OCI-LY7 (cell line): Measurements from ENCODE around the gene SIGLEC1. TPM values are rescaled to one million over a fixed set of nuclear protein-coding genes. Genes with fewer than 3 reads are reported as not detected.

Source experiments
- BruUV-seq: library from RNA; stranded (reverse); fragments of 400-500 nt; replicated peaks from 2 replicates; lab custom pipeline; 2021; lab: Mats Ljungman, UMichigan
- CTCF ChIA-PET: fragments of 300-600 bp; sonication (Branson Sonifier 250); formaldehyde crosslinking; loops from one replicate; lab custom pipeline; 2022; ENCODE audit warnings: antibody characterized with exemption; ENCODE audit not compliant: unreplicated experiment; lab: Charles Lee
- POLR2A ChIA-PET: fragments of 300-600 bp; sonication (Branson Sonifier 250); formaldehyde crosslinking; loops from one replicate; lab custom pipeline; 2022; ENCODE audit warnings: antibody characterized with exemption; lab: Charles Lee
- DNase-seq: peaks from one replicate; pipeline ENCODE4 v3.0.0-alpha.2; 2015; ENCODE audit warnings: low spot score
- H2AFZ ChIP-seq: fragments of 200-600 bp; sonication (generic), shearing (Covaris generic); 2 replicates; pipeline ENCODE4 v1.6.1; 2014; ENCODE audit warnings: mild to moderate bottlenecking, antibody characterized with exemption, low read length, moderate library complexity
- H3K27ac ChIP-seq: fragments of 200-600 bp; sonication (generic); 2 replicates; pipeline ENCODE4 v1.5.1; 2014; ENCODE audit warnings: mixed run types, low read depth, mild to moderate bottlenecking, moderate library complexity, low read length, inconsistent platforms; ENCODE audit not compliant: poor library complexity, severe bottlenecking
- H3K36me3 ChIP-seq: fragments of 200-600 bp; sonication (generic); 2 replicates; pipeline ENCODE4 v1.6.1; 2014; ENCODE audit warnings: mild to moderate bottlenecking, antibody characterized with exemption, low read length, moderate library complexity, mixed read lengths; ENCODE audit not compliant: insufficient read depth
- H3K4me1 ChIP-seq: fragments of 200-600 bp; sonication (generic); 2 replicates; pipeline ENCODE4 v1.5.1; 2014; ENCODE audit warnings: mild to moderate bottlenecking, low read length; ENCODE audit not compliant: insufficient read depth, poor library complexity, severe bottlenecking
- H3K4me2 ChIP-seq: fragments of 200-600 bp; sonication (generic); 2 replicates; pipeline ENCODE4 v1.6.1; 2014; ENCODE audit warnings: mild to moderate bottlenecking, low read length
- H3K4me3 ChIP-seq: fragments of 200-600 bp; sonication (generic); 2 replicates; pipeline ENCODE4 v1.5.1; 2014; ENCODE audit warnings: mild to moderate bottlenecking, low read depth, low read length; ENCODE audit not compliant: poor library complexity, severe bottlenecking
- H3K79me2 ChIP-seq: fragments of 200-600 bp; sonication (generic); 2 replicates; pipeline ENCODE4 v1.6.1; 2016; ENCODE audit warnings: low read depth, mild to moderate bottlenecking, low read length, moderate library complexity, mixed read lengths; ENCODE audit not compliant: insufficient read depth
- H3K9me2 ChIP-seq: fragments of 200-600 bp; sonication (generic); 2 replicates; pipeline ENCODE4 v1.6.1; 2016; ENCODE audit warnings: mild to moderate bottlenecking, low read length, mixed read lengths; ENCODE audit not compliant: insufficient read depth
- H3K9me3 ChIP-seq: fragments of 200-600 bp; sonication (generic); 2 replicates; pipeline ENCODE4 v1.6.1; 2014; ENCODE audit warnings: mild to moderate bottlenecking, mixed run types, low read length, mixed read lengths
- H4K20me1 ChIP-seq: fragments of 200-600 bp; sonication (generic); 2 replicates; pipeline ENCODE4 v1.6.1; 2014; ENCODE audit warnings: mild to moderate bottlenecking, antibody characterized with exemption, low read length, moderate library complexity, mixed read lengths; ENCODE audit not compliant: insufficient read depth
- CTCF ChIP-seq: fragments of 200-600 bp; sonication (generic); conservative IDR thresholded peaks from 2 replicates; pipeline ENCODE4 v1.5.1; 2014; ENCODE audit warnings: mild to moderate bottlenecking, antibody characterized with exemption, low read length, moderate library complexity, mixed read lengths
- EZH2phosphoT487 ChIP-seq: fragments of 200-600 bp; sonication (generic); IDR thresholded peaks from 2 replicates; pipeline ENCODE4 v1.6.1; 2018; ENCODE audit warnings: low read depth, borderline replicate concordance, mild to moderate bottlenecking, mixed run types, antibody characterized with exemption, low read length, moderate library complexity, mixed read lengths
- intact Hi-C: fragments of 100-400 bp; cut with micrococcal nuclease; formaldehyde crosslinking; loops from one replicate; pipeline ENCODE4 v1.10.0; 2022; ENCODE audit not compliant: unreplicated experiment
- total RNA-seq, 2 experiments: library from RNA; depleted of rRNA in 1 of 2; stranded (reverse); fragments of >200 nt in 1 of 2; shearing (Covaris generic) in 1 of 2; gene quantifications; 2 replicates each; pipeline ENCODE4 v1.2.3, GENCODE V29; 2014 to 2022

The SIGLEC1 gene
- total RNA-seq, 2 experiments from 2014 or later, result 0.11 TPM; not detected in 1

- Histone ChIP-seq H3K9me2 (no peaks in the 10 kb centered on the region), H3K36me3 (peaks cover 24% of the 10 kb centered on the region; the same call in 1 of the 2 replicates), H3K4me1 (no peaks in the 10 kb centered on the region), H3K79me2 (no peaks in the 10 kb centered on the region), H3K4me2 (no peak overlapping the region), H3K27ac (no peak overlapping the region), H2AFZ (no peak overlapping the region), H3K4me3 (no peak overlapping the region), H4K20me1 (no peaks in the 10 kb centered on the region), H3K9me3 (no peaks in the 10 kb centered on the region)
- TF ChIP-seq CTCF (no peak), EZH2phosphoT487 (no peak)
- BruUV-seq, result no TSS peak
- ChIA-PET POLR2A (no interaction called here), CTCF (no interaction called here)
- DNase-seq, result no peak
- intact Hi-C loops, result no loop called here
These were observed 38.9 kb upstream of the SIGLEC1 start for GRCh38 chr20:3751305-3751674.

GRCh38 chr20:3749689-3750531 is 37.5 kb upstream of the SIGLEC1 start:
- intact Hi-C loops, result no loop called here
- no peak for TF ChIP-seq CTCF
- TF ChIP-seq EZH2phosphoT487, result no peak

More at GRCh38 chr20:3749689-3750531, 37.5 kb upstream of the SIGLEC1 start:
- no peak overlapping the region for H3K27ac ChIP-seq
- H4K20me1 ChIP-seq, result no peaks in the 10 kb centered on the region
- ChIA-PET POLR2A (interaction anchor here (0.6 kb wide), 1 partner anchor 420 kb away, joined by 3 read pairs; no protein-coding TSS in a partner anchor), CTCF (no interaction called here)
- H3K4me3 ChIP-seq, result no peak overlapping the region
- H3K9me3 ChIP-seq, result no peaks in the 10 kb centered on the region
- no peak for DNase-seq
- H3K4me2 ChIP-seq, result no peak overlapping the region
- H3K36me3 ChIP-seq, result peaks cover 10% of the 10 kb centered on the region; the same call in 1 of the 2 replicates
- no peaks in the 10 kb centered on the region for H3K9me2 ChIP-seq
- no peak overlapping the region for H2AFZ ChIP-seq
- no peaks in the 10 kb centered on the region for H3K79me2 ChIP-seq
- no peaks in the 10 kb centered on the region for H3K4me1 ChIP-seq
- BruUV-seq, result no TSS peak
